Umbilical cord (tissue), 2 donors: Measurements from ENCODE around the gene TUBB2B. TPM values are rescaled to one million over a fixed set of nuclear protein-coding genes. Genes with fewer than 3 reads are reported as not detected.
"Not testable (repeated sequence)": the region's sequence is repeated elsewhere in the genome, so short reads cannot be mapped to it uniquely, and the experiment has no call there.

Source experiments
- DNase-seq: peaks from one replicate; pipeline ENCODE4 v3.0.0-alpha.2; 2015; ENCODE audit warnings: low spot score
- total RNA-seq: library from RNA; depleted of rRNA; stranded (reverse); fragments of >200 nt; gene quantifications from one replicate; pipeline ENCODE4 v1.2.3, GENCODE V29; 2014; ENCODE audit warnings: low replicate concordance; ENCODE audit not compliant: insufficient read depth

TUBB2B gene
- total RNA-seq, 1 donor from 2014 or later: 73.4 TPM

GRCh38 chr6:3190779-3191178 is 36.7 kb downstream of the TUBB2B start:
- no peak for DNase-seq

GRCh38 chr6:3190056-3190455 is 37.4 kb downstream of the TUBB2B start:
- DNase-seq: no peak

DNA sequence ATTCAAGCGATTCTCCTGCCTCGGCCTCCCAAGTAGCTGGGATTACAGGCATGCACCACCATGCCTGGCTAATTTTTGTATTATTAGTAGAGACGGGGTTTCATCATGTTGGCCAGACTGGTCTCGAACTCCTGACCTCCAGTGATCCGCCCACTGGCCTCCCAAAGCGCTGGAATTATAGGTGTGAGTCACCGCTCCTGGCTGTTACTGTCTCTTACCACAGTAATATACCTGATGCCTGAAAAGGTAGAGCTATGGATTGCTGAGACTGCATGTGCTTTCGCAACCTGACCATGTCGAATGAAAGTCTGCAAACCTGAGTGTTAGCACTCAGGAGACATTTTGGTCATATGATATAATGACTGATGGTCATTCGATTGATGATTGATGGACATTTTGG is 38.3 kb downstream of the TUBB2B start:
- not testable (repeated sequence) for DNase-seq

GRCh38 chr6:3188262-3188661 is 39.2 kb downstream of the TUBB2B start:
- no peak for DNase-seq

DNA sequence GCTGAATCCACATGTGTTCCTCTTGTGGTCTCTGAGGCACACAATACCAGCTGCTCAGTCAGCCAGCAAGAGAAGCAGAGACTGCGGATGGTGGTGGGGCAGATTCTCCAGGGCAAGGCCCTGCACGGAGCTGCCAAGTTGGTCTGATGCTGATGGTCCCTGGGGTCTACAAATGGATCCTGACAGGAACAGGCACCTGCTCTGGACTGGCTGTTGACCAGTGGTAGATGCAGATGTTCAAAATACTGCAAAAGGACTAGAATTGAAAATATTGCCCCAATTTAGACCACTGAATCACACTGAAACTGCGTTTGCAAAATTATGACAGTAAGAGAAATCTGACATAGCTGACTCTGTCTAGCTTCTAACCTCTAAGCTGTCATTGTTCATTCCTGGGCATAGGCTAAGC is 40.5 kb downstream of the TUBB2B start:
- DNase-seq: no peak

DNA sequence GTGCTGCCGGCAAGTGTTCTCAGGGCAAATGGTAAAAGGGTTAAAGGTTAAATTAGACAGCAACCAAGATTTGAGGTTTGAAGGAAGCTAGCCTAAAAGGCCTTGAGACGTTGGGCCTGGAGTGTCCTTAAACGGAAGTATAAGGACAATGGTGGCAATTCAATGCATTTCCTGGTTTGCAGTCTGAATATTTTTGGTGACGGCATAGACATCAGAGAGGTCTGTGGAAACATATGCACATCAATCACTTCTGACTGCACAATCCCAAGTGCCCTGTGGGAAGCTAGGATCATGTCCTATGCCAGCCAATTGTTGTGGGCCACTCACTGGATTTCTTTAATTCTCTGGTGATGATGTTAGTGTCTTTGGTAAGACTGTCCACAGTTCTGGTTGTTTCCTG is 44.4 kb downstream of the TUBB2B start:
- DNase-seq: no peak

DNA sequence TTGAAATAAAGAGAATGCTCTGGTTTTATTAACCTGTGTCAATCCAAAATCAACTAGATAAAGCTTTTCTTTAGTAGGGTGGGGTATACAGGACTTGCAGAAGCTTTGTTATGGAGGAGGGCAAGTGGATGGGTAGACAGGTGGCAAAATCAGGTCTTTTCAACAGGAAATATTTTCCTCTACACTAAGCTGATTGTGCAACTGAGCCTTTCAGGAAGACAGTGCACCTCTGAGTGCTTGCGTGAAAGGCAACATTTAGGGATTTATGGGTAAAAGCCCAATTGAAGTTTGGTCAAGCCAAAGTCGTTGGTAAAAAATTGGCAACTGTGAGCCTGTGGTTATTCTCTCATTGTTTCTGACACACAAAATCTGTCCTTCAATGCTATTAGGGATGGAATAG is 46.3 kb downstream of the TUBB2B start:
- no peak for DNase-seq

DNA sequence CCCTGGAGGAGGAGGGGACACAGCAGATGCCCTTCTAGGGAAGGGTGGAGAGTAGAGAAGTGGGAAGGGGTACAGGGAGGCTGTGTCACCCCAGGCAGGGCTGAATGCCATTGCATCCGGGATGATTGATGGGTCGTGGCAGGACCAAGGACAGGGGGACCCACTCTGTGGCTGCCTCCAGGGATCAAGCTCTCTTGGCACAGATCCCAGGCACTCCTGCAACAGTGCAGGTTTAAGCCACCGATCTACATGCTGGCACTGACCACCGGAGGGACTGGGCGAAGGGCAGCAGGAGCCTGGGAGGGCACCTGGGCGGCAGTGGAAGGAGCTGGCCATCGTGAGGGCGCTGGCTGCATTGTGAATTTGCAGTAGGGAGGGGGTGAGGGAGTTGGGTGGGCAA is 47.5 kb downstream of the TUBB2B start:
- DNase-seq: not testable (repeated sequence)

DNA sequence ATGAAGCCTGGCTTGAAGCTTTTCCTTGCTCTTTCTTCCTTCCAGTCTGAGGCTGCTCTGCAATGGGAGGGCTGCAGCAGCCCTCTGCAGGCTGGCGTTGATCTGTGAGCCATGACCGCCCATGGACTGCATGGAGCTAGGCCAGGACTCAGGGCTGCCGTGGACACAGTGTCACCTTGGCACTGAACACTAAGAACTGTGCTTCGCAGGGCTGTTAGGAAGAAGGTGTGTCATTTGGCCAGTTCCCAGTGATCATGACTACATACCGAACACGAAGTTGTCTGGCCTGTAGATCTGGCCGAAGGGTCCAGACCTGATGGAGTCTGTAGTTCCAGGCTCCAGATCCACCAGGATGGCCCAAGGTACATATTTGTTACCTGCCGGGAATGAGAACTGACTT is 48.8 kb downstream of the TUBB2B start:
- not testable (repeated sequence) for DNase-seq

- DNase-seq: peak; percentile 62
These were observed 50.7 kb downstream of the TUBB2B start for GRCh38 chr6:3176562-3177355.

DNA sequence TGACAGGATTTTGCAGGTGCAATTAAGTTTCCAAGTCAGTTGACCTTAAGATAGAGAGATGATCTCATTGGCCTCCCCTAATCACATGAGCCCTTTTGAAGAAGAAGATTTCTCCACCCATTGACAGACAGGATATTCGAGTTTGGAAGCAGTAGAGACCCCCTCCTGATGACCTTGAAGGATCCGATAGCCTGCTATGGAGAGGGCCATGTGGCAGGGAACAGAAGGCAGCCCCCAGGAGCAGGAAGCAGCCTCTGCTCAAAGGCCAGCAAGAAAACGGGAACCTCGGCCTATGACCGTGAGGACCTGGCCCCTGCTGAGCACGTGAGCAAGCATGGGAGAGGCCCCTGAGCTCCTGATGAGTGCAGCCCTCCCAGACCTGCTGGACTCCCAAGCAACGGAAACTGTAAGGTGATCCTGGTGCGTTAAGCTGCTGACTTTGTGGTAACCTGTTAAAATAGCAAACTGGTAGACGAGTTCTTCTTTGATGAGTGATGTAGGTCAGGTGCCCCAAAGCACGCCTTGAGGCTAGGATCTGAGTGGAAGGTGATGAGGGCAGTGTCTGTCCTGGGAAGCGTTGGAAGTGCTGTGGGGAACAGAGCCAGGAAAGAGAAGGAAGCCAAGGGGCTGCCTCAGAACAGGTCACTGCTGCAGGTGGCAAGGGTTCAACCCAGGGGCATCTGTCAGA is 51.6 kb downstream of the TUBB2B start:
- DNase-seq: no peak

Other genes starting within 250 kb of the TUBB2B start
- 10.8 TPM for gene NQO2, start 227.8 kb downstream of the TUBB2B start, total RNA-seq
- 19.0 TPM for gene RIPK1, start 159.2 kb downstream of the TUBB2B start, total RNA-seq
- gene BPHL, start 108.9 kb downstream of the TUBB2B start, total RNA-seq: 29.6 TPM
- gene TUBB2A, start 70.1 kb downstream of the TUBB2B start, total RNA-seq: 79.9 TPM
- 34.9 TPM for gene PSMG4, start 31.3 kb upstream of the TUBB2B start, total RNA-seq
- gene SLC22A23, start 229.4 kb upstream of the TUBB2B start, total RNA-seq: 18.5 TPM